HEK293 (cell line): ENCODE data around the gene NMNAT2.

Experiments used
- CTCF ChIA-PET: fragments of 350-600 bp; formaldehyde crosslinking; extraction: SDS; loops from one replicate; lab custom pipeline; 2021; ENCODE audit warnings: antibody characterized with exemption; lab: Yijun Ruan, JAX
- POLR2A ChIA-PET: fragments of 300-600 bp; formaldehyde crosslinking; extraction: SDS; loops from one replicate; lab custom pipeline; 2020; ENCODE audit warnings: antibody characterized with exemption, inconsistent platforms; lab: Yijun Ruan, JAX
- H3K27ac ChIP-seq: fragments of 200-500 bp; sonication (Bioruptor generic); 2 replicates; pipeline ENCODE4 v1.5.1; 2014; ENCODE audit warnings: low read depth, low read length, control low read depth, inconsistent platforms; ENCODE audit errors: extremely low read depth
- H3K36me3 ChIP-seq, 2 experiments: fragments of 200-500 bp in 1 of 2; sonication (Bioruptor generic) in 1 of 2; 1 replicate in 1 of 2; 2 replicates in 1 of 2; pipeline ENCODE4 v1.5.1; 2014 to 2017; ENCODE audit warnings: inconsistent platforms in 2 of 2, low read length in 2 of 2; ENCODE audit not compliant: control insufficient read depth in 2 of 2, insufficient read depth in 1 of 2
- H3K4me1 ChIP-seq: fragments of 200-500 bp; sonication (Bioruptor generic); 2 replicates; pipeline ENCODE4 v1.5.1; 2014; ENCODE audit warnings: mild to moderate bottlenecking, low read length, inconsistent platforms; ENCODE audit not compliant: control insufficient read depth, insufficient read depth
- H3K4me3 ChIP-seq: 2 replicates; pipeline ENCODE4 v1.5.1; 2011; ENCODE audit warnings: low read depth, mild to moderate bottlenecking, control low read depth, low read length, moderate library complexity
- H3K9me3 ChIP-seq: fragments of 200-500 bp; sonication (Bioruptor generic); 2 replicates; pipeline ENCODE4 v1.5.1; 2014; ENCODE audit warnings: low read depth, low read length, inconsistent platforms; ENCODE audit not compliant: control insufficient read depth, insufficient read depth
- KLF9 ChIP-seq: fragments of 450-650 bp; formaldehyde crosslinking; IDR thresholded peaks from 2 replicates; pipeline ENCODE4 v1.5.1; 2016; ENCODE audit warnings: missing biosample characterization, missing genetic modification characterization, low read depth
- OVOL3 ChIP-seq: fragments of 450-650 bp; formaldehyde crosslinking; IDR thresholded peaks from 2 replicates; pipeline ENCODE4 v1.5.1; 2016; ENCODE audit warnings: missing biosample characterization, missing genetic modification characterization
- SP7 ChIP-seq: fragments of 450-650 bp; formaldehyde crosslinking; IDR thresholded peaks from 2 replicates; pipeline ENCODE4 v1.5.1; 2016; ENCODE audit warnings: missing biosample characterization, missing genetic modification characterization
- TCF7L2 ChIP-seq: IDR thresholded peaks from 2 replicates; pipeline ENCODE4 v1.6.1; 2011; ENCODE audit warnings: low read depth, mild to moderate bottlenecking, inconsistent platforms, low read length, moderate library complexity, borderline replicate concordance
- ZNF112 ChIP-seq: fragments of 450-650 bp; formaldehyde crosslinking; IDR thresholded peaks from 2 replicates; pipeline ENCODE4 v1.5.0; 2017; ENCODE audit warnings: missing biosample characterization, missing genetic modification characterization
- ZNF157 ChIP-seq: fragments of 450-650 bp; formaldehyde crosslinking; IDR thresholded peaks from 2 replicates; pipeline ENCODE4 v1.5.1; 2016; ENCODE audit warnings: missing biosample characterization, missing genetic modification characterization
- ZNF214 ChIP-seq: fragments of 450-650 bp; formaldehyde crosslinking; IDR thresholded peaks from 2 replicates; pipeline ENCODE4 v1.5.1; 2017; ENCODE audit warnings: missing biosample characterization, mild to moderate bottlenecking, missing genetic modification characterization, borderline replicate concordance
- ZNF239 ChIP-seq: fragments of 450-650 bp; formaldehyde crosslinking; IDR thresholded peaks from 2 replicates; pipeline ENCODE4 v1.5.1; 2016; ENCODE audit warnings: missing biosample characterization, missing genetic modification characterization
- ZNF560 ChIP-seq: fragments of 450-650 bp; formaldehyde crosslinking; IDR thresholded peaks from 2 replicates; pipeline ENCODE4 v1.5.1; 2017; ENCODE audit warnings: missing biosample characterization, missing genetic modification characterization, borderline replicate concordance
- ZNF600 ChIP-seq: fragments of 450-650 bp; formaldehyde crosslinking; IDR thresholded peaks from 2 replicates; pipeline ENCODE4 v1.5.1; 2016; ENCODE audit warnings: missing biosample characterization, missing genetic modification characterization
- ZNF843 ChIP-seq: fragments of 450-650 bp; formaldehyde crosslinking; IDR thresholded peaks from 2 replicates; pipeline ENCODE4 v1.5.1; 2016; ENCODE audit warnings: missing biosample characterization, missing genetic modification characterization
- TF ChIP-seq, protein P1 (sequence below): fragments of 450-650 bp; formaldehyde crosslinking; IDR thresholded peaks from 2 replicates; pipeline ENCODE4 v1.5.1; 2016; ENCODE audit warnings: missing biosample characterization, missing genetic modification characterization
- TF ChIP-seq, protein P2 (sequence below): fragments of 450-650 bp; formaldehyde crosslinking; IDR thresholded peaks from 2 replicates; pipeline ENCODE4 v1.5.1; 2017; ENCODE audit warnings: missing biosample characterization, missing genetic modification characterization
- TF ChIP-seq, protein P3 (sequence below): fragments of 450-650 bp; formaldehyde crosslinking; IDR thresholded peaks from 2 replicates; pipeline ENCODE4 v1.5.1; 2017; ENCODE audit warnings: missing biosample characterization, missing genetic modification characterization
- TF ChIP-seq, protein P4 (sequence below): fragments of 450-650 bp; formaldehyde crosslinking; IDR thresholded peaks from 2 replicates; pipeline ENCODE4 v1.5.1; 2017; ENCODE audit warnings: missing biosample characterization, missing genetic modification characterization
- TF ChIP-seq, protein P5 (sequence below): IDR thresholded peaks from 2 replicates; pipeline ENCODE4 v1.6.1; 2011; ENCODE audit warnings: mild to moderate bottlenecking, low read depth, low read length, borderline replicate concordance
- TF ChIP-seq, protein P6 (sequence below): fragments of 450-650 bp; formaldehyde crosslinking; IDR thresholded peaks from 2 replicates; pipeline ENCODE4 v1.5.0; 2017; ENCODE audit warnings: missing biosample characterization, missing genetic modification characterization, borderline replicate concordance
- TF ChIP-seq, protein P7 (sequence below): fragments of 450-650 bp; formaldehyde crosslinking; IDR thresholded peaks from 2 replicates; pipeline ENCODE4 v1.5.1; 2016; ENCODE audit warnings: missing biosample characterization, missing genetic modification characterization

NMNAT2 gene

DNA sequence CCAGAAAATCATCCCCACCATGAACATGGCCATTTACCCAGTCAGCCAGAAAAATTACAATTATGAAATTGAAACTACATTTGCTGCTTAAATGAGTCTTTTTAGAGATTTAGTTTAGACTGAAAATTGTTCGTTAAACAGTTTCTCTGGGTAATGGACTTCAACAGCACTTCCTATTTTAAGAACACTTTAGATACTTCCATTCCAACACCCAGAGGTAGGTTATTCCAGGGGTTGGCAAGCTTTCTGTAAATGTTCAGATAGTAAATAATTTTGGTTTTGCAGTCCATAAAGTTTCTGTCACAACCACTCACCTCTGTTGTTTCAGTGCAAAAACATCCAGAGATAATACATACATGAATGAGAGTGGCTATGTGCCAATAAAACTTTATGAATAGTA is 10.2 kb downstream of the NMNAT2 start:
- POLR2A ChIA-PET: no interaction called here
- H3K4me1 ChIP-seq: no peaks in the 10 kb centered on the region
- CTCF ChIA-PET: no interaction called here
- no peak overlapping the region for H3K4me3 ChIP-seq
- no peaks in the 10 kb centered on the region for H3K9me3 ChIP-seq
- no peak overlapping the region for H3K27ac ChIP-seq
- TF ChIP-seq ZNF843 (tag by site-specific recombination) (no peak), SP7 (tag by site-specific recombination) (no peak), ZNF214 (tag by site-specific recombination) (no peak), OVOL3 (tag by site-specific recombination) (no peak), ZNF239 (tag by site-specific recombination) (no peak), ZNF560 (tag by site-specific recombination) (no peak)
- TF ChIP-seq, protein P1, sequence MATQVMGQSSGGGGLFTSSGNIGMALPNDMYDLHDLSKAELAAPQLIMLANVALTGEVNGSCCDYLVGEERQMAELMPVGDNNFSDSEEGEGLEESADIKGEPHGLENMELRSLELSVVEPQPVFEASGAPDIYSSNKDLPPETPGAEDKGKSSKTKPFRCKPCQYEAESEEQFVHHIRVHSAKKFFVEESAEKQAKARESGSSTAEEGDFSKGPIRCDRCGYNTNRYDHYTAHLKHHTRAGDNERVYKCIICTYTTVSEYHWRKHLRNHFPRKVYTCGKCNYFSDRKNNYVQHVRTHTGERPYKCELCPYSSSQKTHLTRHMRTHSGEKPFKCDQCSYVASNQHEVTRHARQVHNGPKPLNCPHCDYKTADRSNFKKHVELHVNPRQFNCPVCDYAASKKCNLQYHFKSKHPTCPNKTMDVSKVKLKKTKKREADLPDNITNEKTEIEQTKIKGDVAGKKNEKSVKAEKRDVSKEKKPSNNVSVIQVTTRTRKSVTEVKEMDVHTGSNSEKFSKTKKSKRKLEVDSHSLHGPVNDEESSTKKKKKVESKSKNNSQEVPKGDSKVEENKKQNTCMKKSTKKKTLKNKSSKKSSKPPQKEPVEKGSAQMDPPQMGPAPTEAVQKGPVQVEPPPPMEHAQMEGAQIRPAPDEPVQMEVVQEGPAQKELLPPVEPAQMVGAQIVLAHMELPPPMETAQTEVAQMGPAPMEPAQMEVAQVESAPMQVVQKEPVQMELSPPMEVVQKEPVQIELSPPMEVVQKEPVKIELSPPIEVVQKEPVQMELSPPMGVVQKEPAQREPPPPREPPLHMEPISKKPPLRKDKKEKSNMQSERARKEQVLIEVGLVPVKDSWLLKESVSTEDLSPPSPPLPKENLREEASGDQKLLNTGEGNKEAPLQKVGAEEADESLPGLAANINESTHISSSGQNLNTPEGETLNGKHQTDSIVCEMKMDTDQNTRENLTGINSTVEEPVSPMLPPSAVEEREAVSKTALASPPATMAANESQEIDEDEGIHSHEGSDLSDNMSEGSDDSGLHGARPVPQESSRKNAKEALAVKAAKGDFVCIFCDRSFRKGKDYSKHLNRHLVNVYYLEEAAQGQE (tag by site-specific recombination): no peak
- TF ChIP-seq, protein P2, sequence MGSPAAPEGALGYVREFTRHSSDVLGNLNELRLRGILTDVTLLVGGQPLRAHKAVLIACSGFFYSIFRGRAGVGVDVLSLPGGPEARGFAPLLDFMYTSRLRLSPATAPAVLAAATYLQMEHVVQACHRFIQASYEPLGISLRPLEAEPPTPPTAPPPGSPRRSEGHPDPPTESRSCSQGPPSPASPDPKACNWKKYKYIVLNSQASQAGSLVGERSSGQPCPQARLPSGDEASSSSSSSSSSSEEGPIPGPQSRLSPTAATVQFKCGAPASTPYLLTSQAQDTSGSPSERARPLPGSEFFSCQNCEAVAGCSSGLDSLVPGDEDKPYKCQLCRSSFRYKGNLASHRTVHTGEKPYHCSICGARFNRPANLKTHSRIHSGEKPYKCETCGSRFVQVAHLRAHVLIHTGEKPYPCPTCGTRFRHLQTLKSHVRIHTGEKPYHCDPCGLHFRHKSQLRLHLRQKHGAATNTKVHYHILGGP (tag by site-specific recombination): no peak
- TF ChIP-seq, protein P3, sequence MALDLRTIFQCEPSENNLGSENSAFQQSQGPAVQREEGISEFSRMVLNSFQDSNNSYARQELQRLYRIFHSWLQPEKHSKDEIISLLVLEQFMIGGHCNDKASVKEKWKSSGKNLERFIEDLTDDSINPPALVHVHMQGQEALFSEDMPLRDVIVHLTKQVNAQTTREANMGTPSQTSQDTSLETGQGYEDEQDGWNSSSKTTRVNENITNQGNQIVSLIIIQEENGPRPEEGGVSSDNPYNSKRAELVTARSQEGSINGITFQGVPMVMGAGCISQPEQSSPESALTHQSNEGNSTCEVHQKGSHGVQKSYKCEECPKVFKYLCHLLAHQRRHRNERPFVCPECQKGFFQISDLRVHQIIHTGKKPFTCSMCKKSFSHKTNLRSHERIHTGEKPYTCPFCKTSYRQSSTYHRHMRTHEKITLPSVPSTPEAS (tag by site-specific recombination): no peak
- TF ChIP-seq, protein P4, sequence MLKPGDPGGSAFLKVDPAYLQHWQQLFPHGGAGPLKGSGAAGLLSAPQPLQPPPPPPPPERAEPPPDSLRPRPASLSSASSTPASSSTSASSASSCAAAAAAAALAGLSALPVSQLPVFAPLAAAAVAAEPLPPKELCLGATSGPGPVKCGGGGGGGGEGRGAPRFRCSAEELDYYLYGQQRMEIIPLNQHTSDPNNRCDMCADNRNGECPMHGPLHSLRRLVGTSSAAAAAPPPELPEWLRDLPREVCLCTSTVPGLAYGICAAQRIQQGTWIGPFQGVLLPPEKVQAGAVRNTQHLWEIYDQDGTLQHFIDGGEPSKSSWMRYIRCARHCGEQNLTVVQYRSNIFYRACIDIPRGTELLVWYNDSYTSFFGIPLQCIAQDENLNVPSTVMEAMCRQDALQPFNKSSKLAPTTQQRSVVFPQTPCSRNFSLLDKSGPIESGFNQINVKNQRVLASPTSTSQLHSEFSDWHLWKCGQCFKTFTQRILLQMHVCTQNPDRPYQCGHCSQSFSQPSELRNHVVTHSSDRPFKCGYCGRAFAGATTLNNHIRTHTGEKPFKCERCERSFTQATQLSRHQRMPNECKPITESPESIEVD (tag by site-specific recombination): no peak
- H3K36me3 ChIP-seq: no peaks in the 10 kb centered on the region

DNA sequence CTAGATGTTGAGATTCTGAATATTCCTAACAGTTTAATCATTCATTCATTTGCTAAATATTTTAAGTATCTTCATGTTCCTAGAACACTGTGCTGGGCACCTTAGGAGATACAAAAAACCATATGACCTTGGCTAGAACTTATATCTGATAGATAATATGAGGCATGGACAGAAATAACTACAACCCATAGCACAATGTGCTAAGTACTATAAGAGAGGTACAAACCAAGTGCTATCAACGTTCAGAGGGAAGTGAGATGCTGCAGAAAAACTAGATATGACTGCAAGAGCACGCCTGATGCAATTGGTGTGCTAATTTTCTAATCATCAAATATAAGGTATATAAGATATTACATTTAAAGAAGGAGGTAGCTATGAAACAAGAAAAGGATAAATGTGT is 10.7 kb downstream of the NMNAT2 start:
- no peaks in the 10 kb centered on the region for H3K4me1 ChIP-seq
- TF ChIP-seq TCF7L2: no peak
- no peak for TF ChIP-seq ZNF112 (tag by site-specific recombination)
- TF ChIP-seq KLF9 (tag by site-specific recombination): no peak
- no peak for TF ChIP-seq ZNF600 (tag by site-specific recombination)
- TF ChIP-seq ZNF157 (tag by site-specific recombination): no peak
- TF ChIP-seq, protein P5, sequence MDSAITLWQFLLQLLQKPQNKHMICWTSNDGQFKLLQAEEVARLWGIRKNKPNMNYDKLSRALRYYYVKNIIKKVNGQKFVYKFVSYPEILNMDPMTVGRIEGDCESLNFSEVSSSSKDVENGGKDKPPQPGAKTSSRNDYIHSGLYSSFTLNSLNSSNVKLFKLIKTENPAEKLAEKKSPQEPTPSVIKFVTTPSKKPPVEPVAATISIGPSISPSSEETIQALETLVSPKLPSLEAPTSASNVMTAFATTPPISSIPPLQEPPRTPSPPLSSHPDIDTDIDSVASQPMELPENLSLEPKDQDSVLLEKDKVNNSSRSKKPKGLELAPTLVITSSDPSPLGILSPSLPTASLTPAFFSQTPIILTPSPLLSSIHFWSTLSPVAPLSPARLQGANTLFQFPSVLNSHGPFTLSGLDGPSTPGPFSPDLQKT: no peak
- TF ChIP-seq, protein P6, sequence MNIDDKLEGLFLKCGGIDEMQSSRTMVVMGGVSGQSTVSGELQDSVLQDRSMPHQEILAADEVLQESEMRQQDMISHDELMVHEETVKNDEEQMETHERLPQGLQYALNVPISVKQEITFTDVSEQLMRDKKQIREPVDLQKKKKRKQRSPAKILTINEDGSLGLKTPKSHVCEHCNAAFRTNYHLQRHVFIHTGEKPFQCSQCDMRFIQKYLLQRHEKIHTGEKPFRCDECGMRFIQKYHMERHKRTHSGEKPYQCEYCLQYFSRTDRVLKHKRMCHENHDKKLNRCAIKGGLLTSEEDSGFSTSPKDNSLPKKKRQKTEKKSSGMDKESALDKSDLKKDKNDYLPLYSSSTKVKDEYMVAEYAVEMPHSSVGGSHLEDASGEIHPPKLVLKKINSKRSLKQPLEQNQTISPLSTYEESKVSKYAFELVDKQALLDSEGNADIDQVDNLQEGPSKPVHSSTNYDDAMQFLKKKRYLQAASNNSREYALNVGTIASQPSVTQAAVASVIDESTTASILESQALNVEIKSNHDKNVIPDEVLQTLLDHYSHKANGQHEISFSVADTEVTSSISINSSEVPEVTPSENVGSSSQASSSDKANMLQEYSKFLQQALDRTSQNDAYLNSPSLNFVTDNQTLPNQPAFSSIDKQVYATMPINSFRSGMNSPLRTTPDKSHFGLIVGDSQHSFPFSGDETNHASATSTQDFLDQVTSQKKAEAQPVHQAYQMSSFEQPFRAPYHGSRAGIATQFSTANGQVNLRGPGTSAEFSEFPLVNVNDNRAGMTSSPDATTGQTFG (tag by site-specific recombination): no peak
- TF ChIP-seq, protein P7, sequence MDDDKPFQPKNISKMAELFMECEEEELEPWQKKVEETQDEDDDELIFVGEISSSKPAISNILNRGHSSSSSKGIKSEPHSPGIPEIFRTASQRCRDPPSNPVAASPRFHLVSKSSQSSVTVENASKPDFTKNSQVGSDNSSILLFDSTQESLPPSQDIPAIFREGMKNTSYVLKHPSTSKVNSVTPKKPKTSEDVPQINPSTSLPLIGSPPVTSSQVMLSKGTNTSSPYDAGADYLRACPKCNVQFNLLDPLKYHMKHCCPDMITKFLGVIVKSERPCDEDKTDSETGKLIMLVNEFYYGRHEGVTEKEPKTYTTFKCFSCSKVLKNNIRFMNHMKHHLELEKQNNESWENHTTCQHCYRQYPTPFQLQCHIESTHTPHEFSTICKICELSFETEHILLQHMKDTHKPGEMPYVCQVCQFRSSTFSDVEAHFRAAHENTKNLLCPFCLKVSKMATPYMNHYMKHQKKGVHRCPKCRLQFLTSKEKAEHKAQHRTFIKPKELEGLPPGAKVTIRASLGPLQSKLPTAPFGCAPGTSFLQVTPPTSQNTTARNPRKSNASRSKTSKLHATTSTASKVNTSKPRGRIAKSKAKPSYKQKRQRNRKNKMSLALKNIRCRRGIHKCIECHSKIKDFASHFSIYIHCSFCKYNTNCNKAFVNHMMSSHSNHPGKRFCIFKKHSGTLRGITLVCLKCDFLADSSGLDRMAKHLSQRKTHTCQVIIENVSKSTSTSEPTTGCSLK: no peak
- no peaks in the 10 kb centered on the region for H3K36me3 ChIP-seq
- POLR2A ChIA-PET: no interaction called here
- no peaks in the 10 kb centered on the region for H3K9me3 ChIP-seq
- CTCF ChIA-PET: no interaction called here
- H3K4me3 ChIP-seq: no peak overlapping the region
- no peak overlapping the region for H3K27ac ChIP-seq
